Gastroesophageal sphincter (tissue), 4 donors: ENCODE results near the gene ELMO1. TPM values are rescaled to one million over a fixed set of nuclear protein-coding genes. Genes with fewer than 3 reads are reported as not detected.

Source experiments
- ATAC-seq: fragments of 150-250 bp; one replicate; pipeline ENCODE4 v1.9.1; 2016; ENCODE audit warnings: mild to moderate bottlenecking, moderate library complexity
- H3K27ac ChIP-seq, 4 donors: fragments of 200-600 bp; sonication (generic) in 3 of 4; 1 replicate in 3 of 4; 2 replicates in 1 of 4; pipeline ENCODE4 v1.5.1; 2016 to 2019
- H3K27me3 ChIP-seq: fragments of 200-600 bp; sonication (generic); one replicate; pipeline ENCODE4 v1.5.1; 2019
- H3K36me3 ChIP-seq, 2 donors: fragments of 200-600 bp; sonication (generic); one replicate each; pipeline ENCODE4 v1.5.1; 2019; ENCODE audit warnings: control low read depth in 1 of 2
- H3K4me1 ChIP-seq, 3 donors: fragments of 200-600 bp; sonication (generic); 1 replicate in 2 of 3; 2 replicates in 1 of 3; pipeline ENCODE4 v1.5.1; 2016 to 2019; ENCODE audit warnings: control low read depth in 2 of 3
- H3K4me3 ChIP-seq, 2 donors: fragments of 200-600 bp; sonication (generic); one replicate each; pipeline ENCODE4 v1.5.1; 2019; ENCODE audit warnings: mild to moderate bottlenecking in 1 of 2, moderate library complexity in 1 of 2
- H3K9me3 ChIP-seq, 3 donors: fragments of 200-600 bp; sonication (generic); one replicate each; pipeline ENCODE4 v1.5.1; 2017 to 2019; ENCODE audit warnings: control low read depth in 2 of 3
- EP300 ChIP-seq: sonication (generic); formaldehyde crosslinking; IDR thresholded peaks from one replicate; pipeline ENCODE4 v1.6.1; 2017; ENCODE audit warnings: antibody characterized with exemption, mild to moderate bottlenecking
- POLR2A ChIP-seq, 2 donors: fragments of 450-650 bp; IDR thresholded peaks; one replicate each; pipeline ENCODE4 v1.6.1; 2017; ENCODE audit warnings: antibody characterized with exemption in 2 of 2, mild to moderate bottlenecking in 2 of 2, moderate library complexity in 1 of 2
- POLR2AphosphoS5 ChIP-seq: sonication (generic); formaldehyde crosslinking; IDR thresholded peaks from one replicate; pipeline ENCODE4 v1.6.1; 2017; ENCODE audit warnings: antibody characterized with exemption
- WGBS, 2 donors: methylation state at CpG; one replicate each; pipeline ENCODE4 v1.1.5; 2018; ENCODE audit warnings: low coverage in 1 of 2; 5-methylcytosine and 5-hydroxymethylcytosine counted together
- total RNA-seq, 4 donors: library from RNA; depleted of rRNA; stranded (reverse); fragments of >200 nt; gene quantifications; one replicate each; pipeline ENCODE4 v1.1.0, GENCODE V29; 2016
- TF ChIP-seq, protein P1 (sequence below), 4 experiments: fragments of 200-600 bp in 2 of 4; fragments of 450-650 bp in 2 of 4; sonication (generic) in 1 of 4; IDR thresholded peaks; one replicate each; pipeline ENCODE4 v1.5.1; 2017 to 2019; ENCODE audit warnings: antibody characterized with exemption in 4 of 4, mild to moderate bottlenecking in 2 of 4, moderate library complexity in 2 of 4

The ELMO1 gene
- total RNA-seq, 4 donors from 2014 or later: 22.1 to 54.0 (median 42.7) TPM

DNA sequence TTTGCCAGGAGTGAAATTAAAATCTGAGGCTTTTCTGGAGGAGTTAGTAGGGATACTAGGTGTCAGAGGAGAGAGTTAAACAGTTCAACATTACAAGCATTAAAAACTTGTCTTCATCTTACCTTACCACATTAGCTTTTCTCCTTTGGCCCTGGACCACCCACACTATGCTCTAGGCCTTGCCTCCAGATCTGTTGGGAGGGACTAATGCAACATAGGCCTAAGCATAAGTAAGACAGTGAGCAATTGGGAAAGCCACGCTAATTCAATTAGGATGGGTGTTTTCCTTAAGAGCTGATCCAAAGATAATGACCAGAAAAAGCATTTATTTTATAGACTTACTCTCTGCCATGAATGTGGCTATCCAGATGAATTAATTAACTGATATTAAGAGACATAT, 158.9 kb downstream of the ELMO1 start:
- Histone ChIP-seq H3K36me3 (no peaks in the 10 kb centered on the region), H3K4me1 (peaks cover 0 to 30% (median 0%) of the 10 kb centered on the region in 3 donors), H3K4me3 (no peak overlapping the region), H3K9me3 (no peaks in the 10 kb centered on the region), H3K27me3 (no peaks in the 10 kb centered on the region), H3K27ac (no peak overlapping the region)
- WGBS, 2 donors: 55 to 86% methylated on average over 1 of the region's 1 CpG
- TF ChIP-seq POLR2AphosphoS5 (no peak), EP300 (no peak), POLR2A (IDR thresholded peaks at IDR 0.05) (no peak)
- TF ChIP-seq, protein P1, sequence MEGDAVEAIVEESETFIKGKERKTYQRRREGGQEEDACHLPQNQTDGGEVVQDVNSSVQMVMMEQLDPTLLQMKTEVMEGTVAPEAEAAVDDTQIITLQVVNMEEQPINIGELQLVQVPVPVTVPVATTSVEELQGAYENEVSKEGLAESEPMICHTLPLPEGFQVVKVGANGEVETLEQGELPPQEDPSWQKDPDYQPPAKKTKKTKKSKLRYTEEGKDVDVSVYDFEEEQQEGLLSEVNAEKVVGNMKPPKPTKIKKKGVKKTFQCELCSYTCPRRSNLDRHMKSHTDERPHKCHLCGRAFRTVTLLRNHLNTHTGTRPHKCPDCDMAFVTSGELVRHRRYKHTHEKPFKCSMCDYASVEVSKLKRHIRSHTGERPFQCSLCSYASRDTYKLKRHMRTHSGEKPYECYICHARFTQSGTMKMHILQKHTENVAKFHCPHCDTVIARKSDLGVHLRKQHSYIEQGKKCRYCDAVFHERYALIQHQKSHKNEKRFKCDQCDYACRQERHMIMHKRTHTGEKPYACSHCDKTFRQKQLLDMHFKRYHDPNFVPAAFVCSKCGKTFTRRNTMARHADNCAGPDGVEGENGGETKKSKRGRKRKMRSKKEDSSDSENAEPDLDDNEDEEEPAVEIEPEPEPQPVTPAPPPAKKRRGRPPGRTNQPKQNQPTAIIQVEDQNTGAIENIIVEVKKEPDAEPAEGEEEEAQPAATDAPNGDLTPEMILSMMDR (IDR thresholded peaks at IDR 0.05): no peak
- ATAC-seq: no peak

DNA sequence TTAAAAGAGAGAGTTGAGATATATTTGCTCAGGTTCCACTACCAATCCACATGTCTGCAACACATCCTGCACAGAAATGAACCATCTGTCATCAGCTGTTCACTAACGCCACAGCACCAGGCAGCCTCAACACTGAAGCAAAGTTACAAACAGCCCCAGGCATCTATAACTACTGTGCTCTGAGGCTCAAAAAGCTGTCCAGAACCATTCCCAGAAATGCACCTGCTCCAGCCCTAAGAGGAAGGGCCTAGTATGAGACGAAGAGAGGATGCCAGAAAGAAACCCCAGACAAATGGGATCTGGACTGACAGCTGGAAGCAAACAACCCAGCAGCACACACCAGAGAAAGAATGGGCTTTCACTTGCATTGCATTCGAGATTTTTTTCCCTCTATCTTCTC, 159.3 kb downstream of the ELMO1 start:
- ATAC-seq: peak; percentile 31
- Histone ChIP-seq H3K27ac (peak overlapping the region in 1 of 4 donors; percentile 0), H3K36me3 (no peaks in the 10 kb centered on the region), H3K4me1 (peaks cover 0 to 35% (median 0%) of the 10 kb centered on the region in 3 donors), H3K9me3 (no peaks in the 10 kb centered on the region), H3K27me3 (no peaks in the 10 kb centered on the region), H3K4me3 (no peak overlapping the region)
- TF ChIP-seq, protein P1 (IDR thresholded peaks at IDR 0.05): no peak
- TF ChIP-seq POLR2A (IDR thresholded peaks at IDR 0.05): no peak
- TF ChIP-seq POLR2AphosphoS5: no peak
- no peak for TF ChIP-seq EP300
- 36 to 47% methylated on average over 3 of the region's 3 CpGs for WGBS, 2 donors

DNA sequence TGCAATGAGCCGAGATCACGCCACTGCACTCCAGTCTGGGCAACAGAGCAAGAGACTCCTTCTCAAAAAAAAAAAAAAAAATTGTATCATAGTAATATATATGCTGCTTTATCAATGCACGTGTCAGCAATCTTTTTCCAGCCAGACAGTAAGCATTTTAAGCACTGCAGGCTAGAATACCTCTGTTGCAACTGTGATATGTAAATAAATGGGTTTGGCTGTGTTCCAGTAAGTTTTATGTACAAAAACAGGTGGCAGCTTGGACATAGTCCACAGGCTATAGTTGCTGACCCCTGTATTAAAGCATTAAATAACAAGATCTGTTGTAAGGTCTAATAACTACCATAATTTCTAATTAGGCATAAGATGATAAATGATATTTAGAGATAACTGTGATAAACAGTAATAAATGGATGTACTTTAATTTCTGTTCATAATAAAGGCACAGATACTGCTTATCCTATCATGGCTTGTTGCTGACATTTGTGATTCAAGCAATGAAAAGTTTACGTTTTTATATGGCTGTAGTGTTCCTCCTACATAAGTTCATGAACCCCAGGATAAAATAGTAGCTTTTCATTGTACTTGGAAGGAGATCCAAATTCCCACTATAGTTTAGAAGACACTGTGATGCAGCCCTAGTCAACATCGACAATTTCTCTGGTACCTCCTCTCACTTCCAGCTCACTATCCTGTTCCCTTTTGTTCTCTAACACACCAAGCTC, 161.4 kb downstream of the ELMO1 start:
- H3K9me3 ChIP-seq: no peaks in the 10 kb centered on the region
- no peak for TF ChIP-seq EP300
- TF ChIP-seq POLR2A (IDR thresholded peaks at IDR 0.05): no peak
- TF ChIP-seq, protein P1 (IDR thresholded peaks at IDR 0.05): no peak
- TF ChIP-seq POLR2AphosphoS5: no peak
- H3K4me1 ChIP-seq: peaks cover 0 to 55% (median 0%) of the 10 kb centered on the region in 3 donors
- no peaks in the 10 kb centered on the region for H3K36me3 ChIP-seq
- no peak overlapping the region for H3K27ac ChIP-seq
- WGBS, 2 donors: 46% methylated on average over 3 to 5 of the region's 5 CpGs
- no peak overlapping the region for H3K4me3 ChIP-seq
- H3K27me3 ChIP-seq: no peaks in the 10 kb centered on the region
- ATAC-seq: no peak

DNA sequence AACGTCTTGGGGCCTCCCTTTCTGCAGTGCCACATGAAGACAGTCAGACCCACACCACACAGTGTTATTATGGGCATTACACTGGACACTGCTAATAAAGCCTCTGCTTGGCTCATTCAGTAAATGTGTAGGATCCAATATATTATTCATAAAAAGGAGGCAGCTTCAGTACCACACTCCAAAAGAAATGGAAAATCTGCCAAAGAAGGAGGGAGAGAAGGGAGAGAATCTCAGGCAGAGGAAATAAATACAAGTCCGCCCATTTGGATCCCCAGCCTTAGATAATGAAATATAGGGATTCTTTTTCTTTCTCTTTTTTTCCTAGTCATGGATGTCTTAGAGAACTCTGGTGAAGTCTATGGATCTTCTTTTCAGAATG, 162.2 kb downstream of the ELMO1 start:
- H3K27ac ChIP-seq: no peak overlapping the region
- ATAC-seq: no peak
- H3K27me3 ChIP-seq: no peaks in the 10 kb centered on the region
- no peaks in the 10 kb centered on the region for H3K36me3 ChIP-seq
- TF ChIP-seq POLR2A (IDR thresholded peaks at IDR 0.05): no peak
- no peak for TF ChIP-seq EP300
- TF ChIP-seq, protein P1 (IDR thresholded peaks at IDR 0.05): no peak
- no peaks in the 10 kb centered on the region for H3K9me3 ChIP-seq
- H3K4me1 ChIP-seq: peaks cover 0 to 56% (median 0%) of the 10 kb centered on the region in 3 donors
- WGBS, 2 donors: 56 to 86% methylated on average over 1 to 2 of the region's 2 CpGs
- no peak overlapping the region for H3K4me3 ChIP-seq
